ENCODE data around the gene TOM1. TPM values are rescaled to one million over a fixed set of nuclear protein-coding genes. Genes with fewer than 3 reads are reported as not detected.
A peak's percentile ranks its signal among the peaks of the same experiment; 100 is the strongest.

Gene TOM1
- total RNA-seq, 1 experiment from 2014 or later: 22.3 TPM

GRCh38 chr22:35373781-35374180, 74.1 kb downstream of the TOM1 start:
- no peak overlapping the region for H2BK5ac ChIP-seq (ENCODE audit: insufficient read length, low read length)
- Mint-ChIP-seq H3K36me3 (ENCODE audit: insufficient read depth in 1 of 3, low read depth in 3 of 3) (no peaks in the 10 kb centered on the region), H3K4me3 (no peak overlapping the region), H3K4me1 (peaks cover 48 to 59% of the 10 kb centered on the region in 2 experiments), H3K27me3 (ENCODE audit: low read depth) (peaks cover 3% of the 10 kb centered on the region), H3K27ac (peak overlapping the region in 1 of 3 experiments; percentile 26; a peak in 2 of 7 replicates), H3K9me3 (no peaks in the 10 kb centered on the region; a peak in 1 of 5 replicates)
- no peaks in the 10 kb centered on the region for H3K79me1 ChIP-seq (ENCODE audit: insufficient read depth, low read depth, low read length, poor library complexity, severe bottlenecking)
- H3K9ac ChIP-seq (ENCODE audit: extremely low read depth, insufficient read length, low read length): no peak overlapping the region
- no peak overlapping the region for H3K4ac ChIP-seq (ENCODE audit: low read depth, low read length)
- no peak overlapping the region for H2BK120ac ChIP-seq (ENCODE audit: low read depth, low read length, poor library complexity, severe bottlenecking)
- H2BK12ac ChIP-seq (ENCODE audit: insufficient read length, low read depth, low read length): no peak overlapping the region
- no peak overlapping the region for H2BK20ac ChIP-seq (ENCODE audit: low read depth, low read length, poor library complexity, severe bottlenecking)
- no peak overlapping the region for H3K27ac ChIP-seq (ENCODE audit: insufficient read length, low read depth, low read length)
- H4K91ac ChIP-seq (ENCODE audit: insufficient read length, low read depth, low read length): no peak overlapping the region
- no peak for TF ChIP-seq CTCF (conservative IDR thresholded peaks at IDR 0.05)
- no peak overlapping the region for H2AFZ ChIP-seq (ENCODE audit: low read length)
- H4K5ac ChIP-seq (ENCODE audit: insufficient read length, low read depth, low read length): no peak overlapping the region
- H3K56ac ChIP-seq (ENCODE audit: insufficient read length, low read depth, low read length): no peak overlapping the region
- H3K9me3 ChIP-seq (ENCODE audit: control insufficient read depth, low read depth, low read length): no peaks in the 10 kb centered on the region
- H2AK5ac ChIP-seq (ENCODE audit: insufficient read length, low read length): no peak overlapping the region
- no CpG with 5 or more reads among the region's 6 CpGs for WGBS (ENCODE audit: extremely low coverage, insufficient read length, low lambda C conversion rate)
- no peak overlapping the region for H3T11ph ChIP-seq (ENCODE audit: low read length)
- no peaks in the 10 kb centered on the region for H3K23me2 ChIP-seq (ENCODE audit: insufficient read length, low read depth, low read length, poor library complexity, severe bottlenecking)
- H4K8ac ChIP-seq (replicated peaks; ENCODE audit: insufficient read length, low read depth, low read length): no peak overlapping the region
- H4K20me1 ChIP-seq (ENCODE audit: control insufficient read depth, insufficient read depth, insufficient read length): no peaks in the 10 kb centered on the region
- DNase-seq: no peak
- H3K14ac ChIP-seq (ENCODE audit: insufficient read depth, low read length): no peak overlapping the region
- no peak overlapping the region for H3K18ac ChIP-seq (ENCODE audit: insufficient read length, low read depth, low read length)
- no peaks in the 10 kb centered on the region for H3K79me2 ChIP-seq (ENCODE audit: insufficient read depth, low read length)
- H2BK15ac ChIP-seq (ENCODE audit: low read depth, low read length): no peak overlapping the region
- H3K4me1 ChIP-seq (ENCODE audit: insufficient read depth, low read length): peaks cover 9% of the 10 kb centered on the region; the same call in 1 of the 2 replicates
- H3K27me3 ChIP-seq (ENCODE audit: insufficient read depth, low read length): no peaks in the 10 kb centered on the region
- H3K23ac ChIP-seq (ENCODE audit: insufficient read length, low read depth, low read length): no peak overlapping the region
- no peak overlapping the region for H3K4me2 ChIP-seq (ENCODE audit: insufficient read depth, insufficient read length, low read length)
